ENCODE measurements around the gene SNX10. TPM values are rescaled to one million over a fixed set of nuclear protein-coding genes. Genes with fewer than 3 reads are reported as not detected.

The SNX10 gene
- total and polyA plus RNA-seq, 2 of the 4 experiments (the other 2 are of a cell fraction) = not detected

DNA sequence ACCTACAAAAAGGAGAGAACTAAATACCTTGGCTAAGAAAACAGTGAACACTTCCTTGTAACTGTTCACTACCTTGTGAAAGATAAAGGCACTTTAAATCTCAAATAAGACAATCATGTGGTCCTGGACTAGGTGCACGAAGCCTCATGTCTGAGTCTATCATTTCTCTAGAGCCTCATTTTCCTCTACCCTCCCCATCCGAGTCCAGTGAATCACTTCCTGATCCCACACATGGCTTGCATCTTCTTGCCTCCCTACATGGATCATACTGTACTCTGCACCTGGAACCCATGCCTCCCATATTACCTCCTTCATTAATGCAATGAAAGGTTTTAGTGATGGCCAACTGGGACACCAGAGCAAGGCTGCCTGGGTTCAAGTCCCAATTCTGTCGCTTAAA lies 34.5 kb downstream of the SNX10 start:
- Histone ChIP-seq H3K27me3 (ENCODE audit: control insufficient read depth, insufficient read depth, low read length) (no peaks in the 10 kb centered on the region), H2BK120ac (ENCODE audit: low read depth, low read length) (no peak overlapping the region), H3K4me1 (ENCODE audit: control insufficient read depth, insufficient read depth, low read length) (no peaks in the 10 kb centered on the region), H3K9ac (ENCODE audit: low read depth, low read length) (no peak overlapping the region), H2AFZ (replicated peaks; ENCODE audit: low read length, poor library complexity) (no peak overlapping the region), H3K9me3 (ENCODE audit: control insufficient read depth, insufficient read depth, low read length) (no peaks in the 10 kb centered on the region), H2AK5ac (ENCODE audit: low read depth, low read length) (no peak overlapping the region), H3K79me1 (ENCODE audit: low read depth in 1 of 2, low read length in 2 of 2) (no peaks in the 10 kb centered on the region), H2BK15ac (ENCODE audit: low read depth, low read length) (no peak overlapping the region), H3K4me3 (ENCODE audit: insufficient read depth, low read depth, low read length) (no peak overlapping the region), H3K27ac (ENCODE audit: insufficient read depth, low read length) (no peak overlapping the region), H2BK5ac (ENCODE audit: low read depth, low read length, poor library complexity, severe bottlenecking) (no peak overlapping the region), H2AK9ac (replicated peaks; ENCODE audit: low read depth, low read length, poor library complexity) (no peak overlapping the region), H2BK20ac (ENCODE audit: low read depth, low read length) (no peak overlapping the region), H4K8ac (ENCODE audit: low read depth in 2 of 2, low read length in 2 of 2) (no peak overlapping the region), H4K20me1 (ENCODE audit: insufficient read depth, low read length) (no peaks in the 10 kb centered on the region), H3K14ac (replicated peaks; ENCODE audit: low read depth, low read length) (no peak overlapping the region), H4K91ac (ENCODE audit: insufficient read depth, low read depth, low read length) (no peak overlapping the region), H3K9me1 (ENCODE audit: insufficient read depth, low read length) (no peaks in the 10 kb centered on the region), H3K4ac (ENCODE audit: low read depth, low read length) (no peak overlapping the region), H3K56ac (ENCODE audit: extremely low read depth, insufficient read depth, low read length) (no peak overlapping the region), H3K4me2 (ENCODE audit: low read depth, low read length) (no peak overlapping the region), H3K23ac (ENCODE audit: low read depth, low read length) (no peak overlapping the region), H3K36me3 (ENCODE audit: control insufficient read depth, insufficient read depth, low read length) (no peaks in the 10 kb centered on the region), H3K18ac (ENCODE audit: low read depth, low read length) (no peak overlapping the region), H4K5ac (ENCODE audit: low read depth, low read length) (no peak overlapping the region)
- DNase-seq (no peak), ATAC-seq (ENCODE audit: low read depth) (no peak)
- intact Hi-C loops (cut with micrococcal nuclease) = no loop called here
- WGBS, 2 experiments (ENCODE audit: extremely low coverage in 2 of 2, insufficient read length in 1 of 2) = 73% methylated on average over 2 of the region's 3 CpGs; no CpG with 5 or more reads in 1 of the 2 experiments
- in situ Hi-C loops (cut with MboI; ENCODE audit: low sequenced_read_pairs) = no loop called here
- CTCF ChIA-PET = no interaction called here
- dilution Hi-C loops (cut with HindIII; ENCODE audit: low sequenced_read_pairs, unreplicated experiment) = no loop called here
- no TSS peak for BruUV-seq (replicated peaks)
- no peak for TF ChIP-seq MXI1 (IDR thresholded peaks at IDR 0.05; ENCODE audit: borderline replicate concordance, low read depth, low read length)
- TF ChIP-seq RAD21 (IDR thresholded peaks at IDR 0.05; ENCODE audit: low read length) = no peak
- TF ChIP-seq BHLHE40 (IDR thresholded peaks at IDR 0.05; ENCODE audit: low read depth, low read length) = no peak
- no peak for TF ChIP-seq POLR2A (IDR thresholded peaks at IDR 0.05; ENCODE audit: low read depth, low read length)
- TF ChIP-seq NFE2L2 (IDR thresholded peaks at IDR 0.05; ENCODE audit: low read depth, low read length) = no peak
- TF ChIP-seq, protein P1, sequence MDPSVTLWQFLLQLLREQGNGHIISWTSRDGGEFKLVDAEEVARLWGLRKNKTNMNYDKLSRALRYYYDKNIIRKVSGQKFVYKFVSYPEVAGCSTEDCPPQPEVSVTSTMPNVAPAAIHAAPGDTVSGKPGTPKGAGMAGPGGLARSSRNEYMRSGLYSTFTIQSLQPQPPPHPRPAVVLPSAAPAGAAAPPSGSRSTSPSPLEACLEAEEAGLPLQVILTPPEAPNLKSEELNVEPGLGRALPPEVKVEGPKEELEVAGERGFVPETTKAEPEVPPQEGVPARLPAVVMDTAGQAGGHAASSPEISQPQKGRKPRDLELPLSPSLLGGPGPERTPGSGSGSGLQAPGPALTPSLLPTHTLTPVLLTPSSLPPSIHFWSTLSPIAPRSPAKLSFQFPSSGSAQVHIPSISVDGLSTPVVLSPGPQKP (IDR thresholded peaks at IDR 0.05; ENCODE audit: borderline replicate concordance, low read depth, low read length) = no peak
- no peak for TF ChIP-seq FOS (IDR thresholded peaks at IDR 0.05; ENCODE audit: low read depth, low read length)
- no peak for TF ChIP-seq CHD1 (IDR thresholded peaks at IDR 0.05; ENCODE audit: low read depth, low read length)
- TF ChIP-seq RFX5 (IDR thresholded peaks at IDR 0.05; ENCODE audit: low read depth, low read length) = no peak
- no peak for TF ChIP-seq MAFK (IDR thresholded peaks at IDR 0.05; ENCODE audit: low read depth, low read length)
- TF ChIP-seq, protein P2, sequence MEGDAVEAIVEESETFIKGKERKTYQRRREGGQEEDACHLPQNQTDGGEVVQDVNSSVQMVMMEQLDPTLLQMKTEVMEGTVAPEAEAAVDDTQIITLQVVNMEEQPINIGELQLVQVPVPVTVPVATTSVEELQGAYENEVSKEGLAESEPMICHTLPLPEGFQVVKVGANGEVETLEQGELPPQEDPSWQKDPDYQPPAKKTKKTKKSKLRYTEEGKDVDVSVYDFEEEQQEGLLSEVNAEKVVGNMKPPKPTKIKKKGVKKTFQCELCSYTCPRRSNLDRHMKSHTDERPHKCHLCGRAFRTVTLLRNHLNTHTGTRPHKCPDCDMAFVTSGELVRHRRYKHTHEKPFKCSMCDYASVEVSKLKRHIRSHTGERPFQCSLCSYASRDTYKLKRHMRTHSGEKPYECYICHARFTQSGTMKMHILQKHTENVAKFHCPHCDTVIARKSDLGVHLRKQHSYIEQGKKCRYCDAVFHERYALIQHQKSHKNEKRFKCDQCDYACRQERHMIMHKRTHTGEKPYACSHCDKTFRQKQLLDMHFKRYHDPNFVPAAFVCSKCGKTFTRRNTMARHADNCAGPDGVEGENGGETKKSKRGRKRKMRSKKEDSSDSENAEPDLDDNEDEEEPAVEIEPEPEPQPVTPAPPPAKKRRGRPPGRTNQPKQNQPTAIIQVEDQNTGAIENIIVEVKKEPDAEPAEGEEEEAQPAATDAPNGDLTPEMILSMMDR (conservative IDR thresholded peaks at IDR 0.05; ENCODE audit: low read depth, low read length) = no peak
- TF ChIP-seq MAZ (IDR thresholded peaks at IDR 0.05; ENCODE audit: borderline replicate concordance, low read depth, low read length) = no peak
- no peak for TF ChIP-seq SMC3 (IDR thresholded peaks at IDR 0.05; ENCODE audit: low read depth, low read length)
- TF ChIP-seq RCOR1 (IDR thresholded peaks at IDR 0.05; ENCODE audit: insufficient replicate concordance, low read length) = no peak
- TF ChIP-seq, protein P3, sequence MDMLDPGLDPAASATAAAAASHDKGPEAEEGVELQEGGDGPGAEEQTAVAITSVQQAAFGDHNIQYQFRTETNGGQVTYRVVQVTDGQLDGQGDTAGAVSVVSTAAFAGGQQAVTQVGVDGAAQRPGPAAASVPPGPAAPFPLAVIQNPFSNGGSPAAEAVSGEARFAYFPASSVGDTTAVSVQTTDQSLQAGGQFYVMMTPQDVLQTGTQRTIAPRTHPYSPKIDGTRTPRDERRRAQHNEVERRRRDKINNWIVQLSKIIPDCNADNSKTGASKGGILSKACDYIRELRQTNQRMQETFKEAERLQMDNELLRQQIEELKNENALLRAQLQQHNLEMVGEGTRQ (IDR thresholded peaks at IDR 0.05; ENCODE audit: low read depth, low read length) = no peak
- no peak for TF ChIP-seq CEBPB (IDR thresholded peaks at IDR 0.05; ENCODE audit: low read depth, low read length)
- POLR2A ChIA-PET (ENCODE audit: unreplicated experiment) = no interaction called here

Measured in IMR-90 (cell line).